A549 treated with GW870086 at 1 μM for 4 hours (cell line): Measurements from ENCODE around the gene TMEM106C. TPM values are rescaled to one million over a fixed set of nuclear protein-coding genes. Genes with fewer than 3 reads are reported as not detected.

ENCODE experiments used
- total RNA-seq: library from RNA; stranded (reverse); fragments of 200-300 nt; extraction: Qiagen RNA extraction; gene quantifications from 5 replicates; pipeline ENCODE4 v1.2.3, GENCODE V29; 2022; ENCODE audit warnings: low read depth

TMEM106C gene, protein sequence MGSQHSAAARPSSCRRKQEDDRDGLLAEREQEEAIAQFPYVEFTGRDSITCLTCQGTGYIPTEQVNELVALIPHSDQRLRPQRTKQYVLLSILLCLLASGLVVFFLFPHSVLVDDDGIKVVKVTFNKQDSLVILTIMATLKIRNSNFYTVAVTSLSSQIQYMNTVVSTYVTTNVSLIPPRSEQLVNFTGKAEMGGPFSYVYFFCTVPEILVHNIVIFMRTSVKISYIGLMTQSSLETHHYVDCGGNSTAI
- total RNA-seq = 119 to 142 TPM (median 124 TPM) in 5 replicates

DNA sequence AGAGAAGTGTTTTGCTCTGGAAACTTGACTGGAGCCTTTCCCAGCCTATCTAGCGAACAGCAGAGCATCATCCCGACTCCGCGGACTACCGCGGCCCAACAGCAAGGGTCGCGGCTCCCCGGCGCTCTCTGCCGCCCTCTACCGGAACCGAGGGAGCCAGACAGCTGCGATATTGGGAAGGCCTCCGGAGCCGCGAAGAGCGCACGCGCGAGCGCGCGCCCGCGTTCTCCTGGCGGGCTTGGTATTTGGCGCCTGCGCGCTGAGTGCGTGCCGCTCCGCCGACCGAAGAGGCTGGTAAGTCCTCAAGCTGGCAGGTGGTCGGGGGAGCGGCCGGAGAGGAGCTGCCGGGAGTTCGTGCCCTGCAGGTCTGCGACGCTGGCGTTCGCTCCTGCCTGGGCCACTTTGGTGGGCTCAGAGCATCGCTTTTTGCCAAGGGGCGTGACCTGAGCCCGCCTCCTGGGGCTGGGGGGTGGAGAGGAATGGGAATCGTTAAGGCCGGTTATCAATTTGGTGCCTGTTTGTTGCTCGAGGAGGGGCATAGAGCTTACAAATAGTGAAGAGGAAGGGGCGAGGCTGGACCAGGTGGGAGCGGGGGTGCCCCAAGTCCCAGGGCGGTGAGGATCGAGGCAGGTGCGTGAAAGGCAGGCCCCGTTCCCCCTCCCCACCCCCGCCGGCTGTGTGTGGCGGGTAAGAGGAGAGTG lies at the start of gene TMEM106C:
Gene TMEM106C, plus strand, starts transcription at position 257 of the 701 bp plus-strand sequence. CDS start 641 bp downstream, outside the sequence.

DNA sequence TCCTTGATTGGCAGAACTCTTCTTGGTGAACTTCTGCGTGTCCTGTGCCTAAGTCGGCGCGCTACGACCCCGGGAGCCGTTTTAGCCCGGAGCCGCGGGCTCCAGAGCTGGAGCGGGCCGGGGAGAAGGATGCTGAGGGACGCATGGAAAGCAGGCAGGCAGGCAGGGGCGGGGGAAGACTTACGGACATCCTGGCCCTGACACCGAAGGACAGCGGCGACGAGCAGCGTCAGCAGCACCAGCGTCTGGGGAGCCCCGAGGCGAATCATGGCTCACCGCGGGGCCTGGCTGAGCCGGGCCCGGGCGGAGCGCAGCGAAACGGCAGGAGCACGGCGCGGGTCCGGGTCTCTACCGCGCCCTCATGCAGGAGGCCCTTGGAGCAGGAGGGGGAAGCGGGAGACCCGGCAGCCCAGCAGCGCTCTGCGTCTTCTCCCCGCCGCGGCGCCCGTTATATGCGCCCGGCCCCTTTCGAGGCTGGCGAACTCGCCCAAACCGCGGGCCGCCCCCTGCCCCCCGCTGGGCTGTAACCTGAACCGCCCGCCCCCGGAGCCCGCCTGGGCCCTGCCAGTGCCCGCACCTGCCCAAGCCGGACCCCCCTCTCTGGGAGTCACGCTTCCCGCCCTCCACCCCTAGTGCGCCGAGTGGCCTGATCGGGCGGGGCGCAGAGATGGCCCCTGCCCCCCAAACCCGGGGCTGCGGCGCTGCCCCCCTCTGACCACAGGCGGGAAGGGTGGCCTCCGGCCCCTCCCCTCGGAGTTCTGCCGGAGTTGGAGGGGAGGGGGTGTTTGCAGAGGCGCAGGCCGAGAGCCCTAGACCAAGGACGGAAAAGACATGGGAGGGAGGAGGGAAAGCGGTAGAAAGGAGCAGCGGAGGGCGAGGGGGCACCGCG lies 40.9 kb downstream of the TMEM106C start, which contains the start of gene COL2A1:
Gene COL2A1, minus strand, starts transcription at position 424 of the 889 bp plus-strand sequence. Its CDS starts 155 bp downstream, at position 269.

Other genes starting within 250 kb of the TMEM106C start
- not detected in 5 replicates for gene ENDOU, start 238.1 kb upstream of the TMEM106C start, total RNA-seq
- gene RAPGEF3, start 204.7 kb upstream of the TMEM106C start, total RNA-seq = 0.51 to 1.0 TPM (median 0.81 TPM) in 5 replicates
- 20.2 to 29.3 TPM (median 26.2 TPM) in 5 replicates for gene SLC48A1, start 190.4 kb upstream of the TMEM106C start, total RNA-seq
- gene HDAC7, start 143.7 kb upstream of the TMEM106C start, total RNA-seq = 51.9 to 68.2 TPM (median 66.4 TPM) in 5 replicates
- 2.8 to 3.8 TPM (median 3.0 TPM) in 5 replicates for gene VDR, start 58.6 kb upstream of the TMEM106C start, total RNA-seq
- gene COL2A1, start 40.9 kb downstream of the TMEM106C start, total RNA-seq = 0.02 to 0.08 TPM (median 0.06 TPM) in 4 of 5 replicates, not detected in the other
- gene SENP1, start 142.5 kb downstream of the TMEM106C start, total RNA-seq = 9.6 to 13.3 TPM (median 12.3 TPM) in 5 replicates
- gene PFKM, start 155.8 kb downstream of the TMEM106C start, total RNA-seq = 23.7 to 27.3 TPM (median 26.5 TPM) in 5 replicates
- 12.4 to 17.2 TPM (median 14.4 TPM) in 5 replicates for gene ASB8, start 193.9 kb downstream of the TMEM106C start, total RNA-seq
- gene CCDC184, start 220.0 kb downstream of the TMEM106C start, total RNA-seq = 2.2 to 3.3 TPM (median 3.3 TPM) in 5 replicates
- not detected in 5 replicates for gene OR10AD1, start 239.7 kb downstream of the TMEM106C start, total RNA-seq